ENCODE results near the gene ADAMTS18.

GRCh38 chr16:77480681-77481315, 46.0 kb upstream of the ADAMTS18 start:
- TF ChIP-seq POLR2A (IDR thresholded peaks at IDR 0.05), result no peak
- TF ChIP-seq, protein P1, sequence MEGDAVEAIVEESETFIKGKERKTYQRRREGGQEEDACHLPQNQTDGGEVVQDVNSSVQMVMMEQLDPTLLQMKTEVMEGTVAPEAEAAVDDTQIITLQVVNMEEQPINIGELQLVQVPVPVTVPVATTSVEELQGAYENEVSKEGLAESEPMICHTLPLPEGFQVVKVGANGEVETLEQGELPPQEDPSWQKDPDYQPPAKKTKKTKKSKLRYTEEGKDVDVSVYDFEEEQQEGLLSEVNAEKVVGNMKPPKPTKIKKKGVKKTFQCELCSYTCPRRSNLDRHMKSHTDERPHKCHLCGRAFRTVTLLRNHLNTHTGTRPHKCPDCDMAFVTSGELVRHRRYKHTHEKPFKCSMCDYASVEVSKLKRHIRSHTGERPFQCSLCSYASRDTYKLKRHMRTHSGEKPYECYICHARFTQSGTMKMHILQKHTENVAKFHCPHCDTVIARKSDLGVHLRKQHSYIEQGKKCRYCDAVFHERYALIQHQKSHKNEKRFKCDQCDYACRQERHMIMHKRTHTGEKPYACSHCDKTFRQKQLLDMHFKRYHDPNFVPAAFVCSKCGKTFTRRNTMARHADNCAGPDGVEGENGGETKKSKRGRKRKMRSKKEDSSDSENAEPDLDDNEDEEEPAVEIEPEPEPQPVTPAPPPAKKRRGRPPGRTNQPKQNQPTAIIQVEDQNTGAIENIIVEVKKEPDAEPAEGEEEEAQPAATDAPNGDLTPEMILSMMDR (IDR thresholded peaks at IDR 0.05), result no peak
- no peak for TF ChIP-seq POLR2AphosphoS5 (IDR thresholded peaks at IDR 0.05)
